T-helper 17 cell (primary cell): ENCODE data around the gene IL11RA. TPM values are rescaled to one million over a fixed set of nuclear protein-coding genes. Genes with fewer than 3 reads are reported as not detected.

Experiments used
- ATAC-seq: fragments of 150-1000 bp; cut with Tn5 transposase; 2 replicates; pipeline ENCODE4 v1.10.0; 2021; ENCODE audit warnings: mild to moderate bottlenecking, moderate library complexity
- DNase-seq, 3 donors: peaks; one replicate each; pipeline versions ENCODE4 v3.0.0 to v3.0.0-alpha.2; 2020 to 2021
- H3K9me3 ChIP-seq: one replicate; pipeline ENCODE4 v1.7.0; 2013; ENCODE audit warnings: low read length, mild to moderate bottlenecking; ENCODE audit not compliant: control insufficient read depth, poor library complexity, severe bottlenecking
- H3K27ac Mint-ChIP-seq: one replicate; pipeline ENCODE4 v1.8.0; 2022; ENCODE audit warnings: mild to moderate bottlenecking, moderate library complexity, mixed read lengths
- H3K27me3 Mint-ChIP-seq: one replicate; pipeline ENCODE4 v1.8.0; 2022; ENCODE audit warnings: mixed read lengths
- H3K36me3 Mint-ChIP-seq: one replicate; pipeline ENCODE4 v1.8.0; 2022; ENCODE audit warnings: low read depth, mixed read lengths
- H3K4me1 Mint-ChIP-seq: one replicate; pipeline ENCODE4 v1.8.0; 2022; ENCODE audit warnings: mild to moderate bottlenecking, mixed read lengths
- H3K4me3 Mint-ChIP-seq: one replicate; pipeline ENCODE4 v1.8.0; 2022; ENCODE audit warnings: mild to moderate bottlenecking, moderate library complexity, mixed read lengths
- total RNA-seq, 4 donors: library from RNA in 2 of 4; stranded (reverse) in 2 of 4; gene quantifications; one replicate each; pipeline ENCODE4 v1.2.3 and lab custom pipeline; 2022 to 2026

Gene IL11RA
- total RNA-seq, 2 donors from 2014 or later, result 168 to 195 TPM

DNA sequence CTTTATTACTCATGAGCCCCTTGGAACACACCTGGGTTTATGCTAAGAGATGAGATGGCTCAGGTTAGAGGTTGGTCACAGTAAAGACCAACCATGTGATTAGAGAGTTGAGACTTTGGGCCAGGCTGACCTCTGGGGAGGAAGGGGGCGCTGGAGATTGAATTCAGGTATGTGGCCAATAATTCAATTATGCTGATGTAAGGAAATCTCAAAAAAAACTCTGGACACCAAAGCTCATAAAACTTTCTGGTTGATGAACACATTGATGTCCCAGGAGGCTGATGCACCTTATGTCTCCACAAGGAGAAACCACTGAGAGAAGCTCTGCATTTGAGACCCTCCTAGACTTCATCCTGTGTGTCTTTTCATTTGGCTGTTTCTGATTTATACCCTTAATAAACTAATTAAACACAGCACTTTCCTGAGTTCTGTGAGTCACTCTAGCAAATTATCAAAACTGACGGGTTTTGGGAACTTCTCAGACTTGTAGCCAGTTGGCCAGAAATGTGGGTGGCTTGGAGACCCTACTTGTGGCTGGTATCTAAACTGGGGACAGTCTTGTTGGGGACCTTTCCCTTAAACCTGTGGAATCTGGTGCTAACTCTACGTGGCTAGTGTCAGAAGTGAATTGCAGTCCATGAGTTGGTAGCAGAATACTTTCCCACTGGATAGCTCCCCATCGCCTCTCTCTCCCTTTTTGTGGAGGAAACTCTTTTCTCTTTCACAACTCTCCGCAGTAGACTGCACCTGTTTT is 18.0 kb downstream of the IL11RA start:
- Mint-ChIP-seq H3K27me3 (no peaks in the 10 kb centered on the region), H3K4me3 (no peak overlapping the region), H3K27ac (no peak overlapping the region), H3K4me1 (peaks cover 15% of the 10 kb centered on the region), H3K36me3 (peaks cover 2% of the 10 kb centered on the region)
- ATAC-seq (no peak), DNase-seq (no peak)
- H3K9me3 ChIP-seq, result no peaks in the 10 kb centered on the region

DNA sequence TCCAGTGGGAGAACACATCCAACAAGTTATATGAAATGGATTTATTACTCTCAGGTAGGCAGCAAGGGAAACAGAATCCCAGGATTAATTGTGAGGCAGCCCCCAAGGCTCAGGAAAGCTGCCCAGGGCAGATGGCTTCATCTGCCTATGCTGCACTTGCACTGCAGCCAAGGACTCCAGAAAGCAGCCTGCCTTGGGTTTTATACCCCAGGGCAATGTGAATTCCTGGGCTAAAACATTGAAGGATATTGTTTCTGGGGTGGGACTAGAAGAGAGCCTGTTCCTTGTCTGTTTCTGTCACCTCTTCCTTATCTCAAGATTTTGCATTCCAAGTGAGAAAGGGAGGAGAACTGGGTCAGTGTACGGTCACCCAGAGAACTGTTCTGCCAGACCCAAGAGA is 19.3 kb downstream of the IL11RA start:
- DNase-seq, result no peak
- Mint-ChIP-seq H3K36me3 (peaks cover 2% of the 10 kb centered on the region), H3K27ac (no peak overlapping the region), H3K4me1 (peaks cover 8% of the 10 kb centered on the region), H3K27me3 (no peaks in the 10 kb centered on the region), H3K4me3 (no peak overlapping the region)
- no peak for ATAC-seq
- no peaks in the 10 kb centered on the region for H3K9me3 ChIP-seq

DNA sequence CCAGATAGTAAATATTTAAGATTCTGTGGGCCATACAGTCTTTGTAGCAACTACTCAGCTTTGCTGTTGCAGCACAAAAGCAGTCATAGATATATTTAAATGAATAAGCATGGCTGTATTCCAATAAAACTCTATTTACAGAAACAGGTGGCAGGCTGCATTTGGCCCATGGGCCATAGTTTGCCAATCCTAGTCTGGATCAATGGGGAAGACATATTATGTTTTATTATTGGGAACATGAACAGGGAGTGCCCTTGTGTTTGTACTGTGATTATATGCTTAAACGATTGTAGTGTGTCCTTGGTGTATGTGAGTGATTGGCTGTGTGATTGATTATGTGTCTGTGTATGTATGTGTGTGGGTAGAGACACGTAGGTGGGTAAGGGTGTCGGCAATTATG is 22.5 kb downstream of the IL11RA start:
- Mint-ChIP-seq H3K4me3 (peak overlapping the region; percentile 21), H3K27me3 (no peaks in the 10 kb centered on the region), H3K36me3 (no peaks in the 10 kb centered on the region), H3K4me1 (peaks cover 5% of the 10 kb centered on the region), H3K27ac (no peak overlapping the region)
- no peaks in the 10 kb centered on the region for H3K9me3 ChIP-seq
- DNase-seq (no peak), ATAC-seq (no peak)

DNA sequence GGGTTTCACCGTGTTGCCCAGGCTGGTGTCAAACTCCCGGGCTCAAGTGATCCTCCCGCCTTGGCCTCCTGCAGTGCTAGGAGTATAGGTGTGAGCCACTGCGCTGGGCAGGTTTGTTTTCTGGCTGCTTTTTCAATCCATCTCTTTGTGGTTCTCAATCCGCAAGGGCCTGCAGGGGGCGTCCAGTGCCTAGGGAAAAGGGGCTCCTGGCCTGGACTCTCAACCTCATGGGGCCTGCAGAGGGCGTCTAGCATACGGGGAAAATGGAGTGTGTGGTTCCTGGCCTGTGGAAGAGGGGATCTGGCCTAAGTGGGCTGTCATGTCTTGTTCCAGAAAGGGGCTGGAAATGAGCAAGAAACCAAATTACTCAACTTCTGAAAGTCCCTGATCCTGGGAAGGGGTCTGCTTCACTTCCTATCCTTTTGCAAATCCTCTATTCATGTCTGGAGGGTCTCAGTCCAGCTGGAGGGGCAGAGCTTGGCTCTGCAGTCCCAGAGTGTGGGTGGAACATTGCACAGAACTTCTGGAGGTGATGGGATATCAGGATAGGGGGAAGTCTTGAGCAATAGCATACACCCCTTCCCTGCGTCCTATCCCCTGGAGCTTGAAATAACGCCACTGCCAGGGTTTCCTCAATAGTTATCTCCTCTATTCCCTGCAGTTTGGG is 23.2 kb downstream of the IL11RA start:
- Mint-ChIP-seq H3K4me3 (no peak overlapping the region), H3K27me3 (no peaks in the 10 kb centered on the region), H3K27ac (no peak overlapping the region), H3K4me1 (peaks cover 5% of the 10 kb centered on the region), H3K36me3 (no peaks in the 10 kb centered on the region)
- H3K9me3 ChIP-seq, result no peaks in the 10 kb centered on the region
- ATAC-seq, result peak; percentile 75
- DNase-seq, result peak; percentile 16 to 26 (median 26)

DNA sequence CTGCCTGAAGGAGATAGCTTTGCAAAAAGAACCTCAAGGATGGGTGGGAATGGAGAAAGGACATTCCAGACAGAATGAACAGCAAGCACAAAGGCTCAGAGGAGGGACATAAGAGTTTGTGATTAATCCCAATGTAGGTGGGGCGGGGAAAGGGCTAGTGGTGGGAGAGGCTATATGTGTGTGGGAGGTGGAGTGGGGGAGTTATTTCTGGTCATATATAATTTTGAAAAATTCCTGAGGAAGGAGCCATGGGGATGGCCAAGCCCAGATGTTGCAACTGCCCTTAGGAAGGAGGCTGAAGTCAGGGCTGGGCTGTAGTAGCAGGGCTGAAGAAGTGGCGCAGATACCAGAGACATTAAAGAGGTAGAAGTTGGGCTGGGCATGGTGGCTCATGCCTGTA is 23.9 kb downstream of the IL11RA start:
- Mint-ChIP-seq H3K36me3 (no peaks in the 10 kb centered on the region), H3K4me1 (peaks cover 5% of the 10 kb centered on the region), H3K27me3 (no peaks in the 10 kb centered on the region), H3K27ac (no peak overlapping the region), H3K4me3 (no peak overlapping the region)
- DNase-seq, result no peak
- no peak for ATAC-seq
- H3K9me3 ChIP-seq, result no peaks in the 10 kb centered on the region

DNA sequence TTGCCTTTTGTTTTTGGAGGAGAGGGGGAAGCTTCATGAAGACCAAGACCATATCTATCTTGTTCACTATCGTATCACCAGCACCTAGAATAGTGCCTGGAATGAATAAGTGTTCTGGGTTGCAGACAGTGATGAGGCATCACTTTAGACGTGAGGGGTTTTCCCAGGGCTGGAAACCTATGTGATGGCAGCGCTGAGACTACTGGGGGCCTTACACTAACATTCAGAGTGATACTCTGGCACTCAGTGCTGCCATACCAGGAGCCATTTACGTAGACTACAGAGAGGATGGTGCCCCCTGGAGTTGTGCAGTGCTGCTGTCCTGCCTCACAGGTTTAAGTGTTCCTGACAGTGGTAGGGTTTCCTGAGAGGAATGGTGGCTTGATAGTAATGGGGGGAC is 32.2 kb downstream of the IL11RA start:
- Mint-ChIP-seq H3K36me3 (no peaks in the 10 kb centered on the region), H3K4me3 (no peak overlapping the region), H3K27me3 (peaks cover 12% of the 10 kb centered on the region), H3K4me1 (peaks cover 8% of the 10 kb centered on the region), H3K27ac (no peak overlapping the region)
- no peaks in the 10 kb centered on the region for H3K9me3 ChIP-seq
- ATAC-seq (peak; percentile 50), DNase-seq (no peak)

DNA sequence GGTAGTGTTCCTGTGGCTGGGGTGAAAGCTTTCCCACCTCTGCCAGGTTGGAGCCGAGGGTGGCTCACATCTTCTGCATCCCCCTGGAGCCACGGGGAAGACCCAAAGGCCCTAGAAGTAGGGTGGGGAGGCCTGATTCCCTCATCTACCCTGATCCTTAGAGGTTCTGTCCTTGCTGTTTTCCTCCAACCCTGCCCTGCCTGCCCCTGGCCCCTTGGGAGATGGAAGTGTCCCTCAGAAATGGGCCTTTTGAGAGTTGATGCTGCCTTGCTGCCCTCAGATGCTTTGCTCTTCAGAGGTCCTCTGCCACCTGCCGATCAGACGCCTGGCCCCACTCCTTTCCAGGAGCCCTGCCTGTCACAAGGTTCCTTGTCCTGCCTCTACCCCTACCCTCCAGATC is 32.8 kb downstream of the IL11RA start:
- Mint-ChIP-seq H3K36me3 (no peaks in the 10 kb centered on the region), H3K4me1 (peaks cover 9% of the 10 kb centered on the region), H3K4me3 (no peak overlapping the region), H3K27ac (no peak overlapping the region), H3K27me3 (peaks cover 12% of the 10 kb centered on the region)
- no peak for DNase-seq
- no peak for ATAC-seq
- H3K9me3 ChIP-seq, result no peaks in the 10 kb centered on the region

DNA sequence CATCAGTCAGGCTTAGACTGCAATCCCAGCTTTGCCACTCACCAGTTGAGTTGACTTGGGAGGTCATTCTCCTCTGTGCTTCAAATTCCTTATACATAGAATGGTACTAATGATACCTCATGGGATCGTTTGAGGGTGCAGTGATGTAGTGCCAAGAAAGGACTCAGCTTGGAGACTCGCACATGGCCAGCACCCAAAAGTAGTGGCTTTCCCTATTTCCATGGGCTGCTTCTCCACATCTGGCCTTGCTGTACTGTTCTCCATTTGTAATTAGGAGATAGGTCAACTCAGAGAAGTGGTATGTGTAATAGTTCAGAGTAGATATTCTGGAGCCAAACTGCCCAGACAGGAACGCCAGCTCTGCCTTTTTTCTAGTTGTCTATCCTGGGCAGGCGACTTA is 33.6 kb downstream of the IL11RA start:
- no peak for DNase-seq
- H3K36me3 Mint-ChIP-seq, result no peaks in the 10 kb centered on the region
- H3K9me3 ChIP-seq, result no peaks in the 10 kb centered on the region
- H3K4me3 Mint-ChIP-seq, result no peak overlapping the region
- peaks cover 9% of the 10 kb centered on the region for H3K4me1 Mint-ChIP-seq
- ATAC-seq, result no peak
- no peak overlapping the region for H3K27ac Mint-ChIP-seq
- peaks cover 12% of the 10 kb centered on the region for H3K27me3 Mint-ChIP-seq

DNA sequence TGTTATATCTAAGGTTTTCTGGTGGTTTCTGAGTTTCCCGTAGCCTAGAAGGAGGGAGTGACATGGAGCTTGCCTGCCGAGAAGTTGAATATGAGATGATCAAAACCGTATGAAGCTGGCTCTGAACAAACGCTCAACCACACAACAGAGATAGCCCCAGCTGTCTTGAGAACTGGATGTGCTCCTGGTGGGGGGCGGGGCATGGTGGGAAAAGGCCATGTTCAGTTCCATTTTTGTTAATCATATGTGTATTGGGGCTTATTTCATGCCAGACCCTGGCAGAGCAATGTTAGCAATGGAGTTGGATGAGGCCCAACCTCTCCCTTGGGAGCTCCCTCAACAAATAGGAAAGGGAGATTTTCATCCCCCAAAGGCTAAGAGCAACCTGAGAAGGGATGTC is 34.2 kb downstream of the IL11RA start:
- Mint-ChIP-seq H3K4me3 (no peak overlapping the region), H3K36me3 (no peaks in the 10 kb centered on the region), H3K27me3 (peaks cover 12% of the 10 kb centered on the region), H3K27ac (no peak overlapping the region), H3K4me1 (peaks cover 9% of the 10 kb centered on the region)
- DNase-seq (no peak), ATAC-seq (no peak)
- no peaks in the 10 kb centered on the region for H3K9me3 ChIP-seq

DNA sequence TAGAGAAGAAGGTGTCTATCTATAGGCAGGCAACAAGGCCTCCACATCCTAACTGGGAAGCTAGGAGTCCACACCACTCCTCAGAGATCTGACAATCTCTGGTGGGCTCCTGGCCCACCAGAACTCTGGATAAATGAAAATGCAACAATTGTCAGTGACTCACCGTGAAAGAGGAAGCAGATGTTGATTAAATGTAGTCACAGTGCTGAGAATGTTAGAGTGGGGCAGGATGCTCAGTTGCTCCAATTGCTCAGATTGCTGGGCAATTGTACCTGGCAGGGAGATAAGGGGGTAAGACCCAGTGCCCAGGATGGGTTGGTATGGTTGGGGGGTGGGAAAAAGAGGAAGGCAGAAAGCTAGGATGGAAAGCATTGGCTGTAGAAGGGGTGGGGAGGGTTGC is 34.7 kb downstream of the IL11RA start:
- Mint-ChIP-seq H3K27ac (no peak overlapping the region), H3K27me3 (peaks cover 12% of the 10 kb centered on the region), H3K4me1 (peaks cover 7% of the 10 kb centered on the region), H3K4me3 (no peak overlapping the region), H3K36me3 (no peaks in the 10 kb centered on the region)
- no peaks in the 10 kb centered on the region for H3K9me3 ChIP-seq
- ATAC-seq, result no peak
- DNase-seq, result no peak

DNA sequence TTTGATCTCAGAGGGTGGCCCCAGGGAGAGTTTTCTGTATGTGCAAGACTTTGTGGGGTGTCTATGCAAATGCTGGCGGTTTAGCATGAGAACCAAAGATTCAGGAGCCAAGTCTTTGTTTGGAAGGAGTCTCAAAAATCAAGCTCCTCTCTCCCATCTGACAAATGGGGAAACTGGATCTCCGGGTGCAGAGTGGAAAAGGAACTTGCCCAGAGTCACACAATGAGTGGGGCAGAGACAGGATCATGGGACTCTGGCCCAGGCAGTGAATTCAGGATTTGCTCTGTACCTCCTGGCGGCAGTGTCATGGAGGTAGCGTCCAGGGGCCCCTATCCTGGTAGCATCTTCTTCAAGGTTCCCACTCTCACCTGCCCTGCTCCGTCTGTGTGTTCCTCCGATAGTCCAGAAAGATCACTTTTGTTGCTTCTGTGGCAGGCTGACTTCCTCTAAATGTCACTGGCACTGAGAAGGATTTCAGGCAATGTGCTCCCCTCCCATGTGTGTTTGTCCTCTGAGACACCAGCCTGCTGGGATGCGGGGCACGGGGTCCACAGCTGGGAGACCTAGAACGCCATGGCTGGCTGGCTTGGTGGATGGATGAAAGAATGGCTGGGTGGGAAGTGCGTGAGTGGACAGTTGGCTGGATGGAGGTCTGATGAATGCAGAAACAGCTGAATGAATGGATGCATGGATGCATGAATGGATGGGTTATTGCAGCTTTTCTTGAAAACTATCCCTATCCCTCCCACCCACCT is 35.5 kb downstream of the IL11RA start:
- DNase-seq (no peak), ATAC-seq (no peak)
- H3K27me3 Mint-ChIP-seq, result peaks cover 12% of the 10 kb centered on the region
- no peaks in the 10 kb centered on the region for H3K36me3 Mint-ChIP-seq
- no peak overlapping the region for H3K4me3 Mint-ChIP-seq
- peaks cover 4% of the 10 kb centered on the region for H3K4me1 Mint-ChIP-seq
- no peak overlapping the region for H3K27ac Mint-ChIP-seq
- no peaks in the 10 kb centered on the region for H3K9me3 ChIP-seq

DNA sequence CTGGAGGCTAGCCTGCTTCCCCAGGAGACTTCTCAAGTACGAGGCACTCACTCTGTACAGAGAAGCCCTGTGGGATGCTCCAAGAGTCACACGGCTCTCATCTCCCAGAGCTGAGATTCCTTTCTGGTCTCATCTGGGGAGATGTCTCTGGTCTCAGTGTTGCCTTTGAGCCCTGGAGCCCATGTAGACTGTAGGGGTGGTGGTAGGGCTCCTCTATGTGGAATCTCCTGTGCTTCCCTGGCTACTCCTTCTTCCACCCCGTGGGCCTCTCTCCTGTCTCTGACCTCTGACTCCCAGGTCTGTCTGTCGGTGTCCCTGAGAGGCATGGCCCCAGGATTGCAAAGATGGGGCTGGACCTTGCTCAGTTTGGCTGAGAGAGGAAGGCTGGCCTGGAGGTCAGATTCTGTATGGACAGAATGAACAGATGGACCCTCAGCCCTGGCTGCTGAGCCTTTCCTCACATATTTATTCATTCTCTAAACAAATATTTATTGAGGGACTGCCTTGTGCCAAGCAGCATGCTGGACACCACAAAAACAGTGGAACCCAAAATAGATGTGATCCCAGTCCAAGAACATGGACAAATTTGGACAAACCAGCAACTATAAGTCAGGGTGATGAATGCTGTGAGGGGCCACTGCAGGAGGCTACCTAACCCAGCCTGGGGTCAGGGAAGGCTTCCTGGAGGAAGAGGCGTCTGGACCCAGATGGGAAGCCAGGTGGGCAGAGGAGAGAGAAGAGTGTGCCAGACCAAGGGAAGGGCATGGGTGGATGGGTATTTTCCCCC is 36.5 kb downstream of the IL11RA start:
- ATAC-seq, result no peak
- H3K9me3 ChIP-seq, result no peaks in the 10 kb centered on the region
- Mint-ChIP-seq H3K36me3 (no peaks in the 10 kb centered on the region), H3K27ac (no peak overlapping the region), H3K4me1 (peaks cover 4% of the 10 kb centered on the region), H3K27me3 (peaks cover 19% of the 10 kb centered on the region), H3K4me3 (no peak overlapping the region)
- no peak for DNase-seq

DNA sequence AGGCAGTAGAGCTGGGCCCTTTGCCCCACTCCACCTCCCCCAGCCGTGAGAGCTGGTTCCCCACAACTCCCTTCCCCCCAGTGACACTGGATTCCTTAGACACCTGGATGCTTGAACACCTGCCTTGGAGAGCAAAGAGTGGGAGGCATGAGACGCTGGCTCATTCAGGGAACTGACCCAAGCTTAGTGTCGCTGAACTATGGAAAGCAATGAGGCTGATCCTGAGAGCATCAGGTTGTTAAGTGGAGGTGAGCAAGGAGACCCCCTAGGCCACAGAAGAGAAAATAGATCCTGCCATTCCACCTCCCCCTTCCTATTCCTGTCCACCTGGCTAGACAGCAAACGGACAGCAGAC is 37.1 kb downstream of the IL11RA start:
- no peaks in the 10 kb centered on the region for H3K36me3 Mint-ChIP-seq
- H3K27ac Mint-ChIP-seq, result no peak overlapping the region

More for the DNA sequence above, 37.1 kb downstream of the IL11RA start:
- H3K27me3 Mint-ChIP-seq, result peaks cover 19% of the 10 kb centered on the region
- H3K9me3 ChIP-seq, result no peaks in the 10 kb centered on the region
- no peak overlapping the region for H3K4me3 Mint-ChIP-seq
- DNase-seq (no peak), ATAC-seq (no peak)
- peaks cover 4% of the 10 kb centered on the region for H3K4me1 Mint-ChIP-seq
